Osteocyte (in vitro differentiated cells): ENCODE data around the gene TM9SF4. TPM values are rescaled to one million over a fixed set of nuclear protein-coding genes. Genes with fewer than 3 reads are reported as not detected.

Experiments
- DNase-seq: peaks from one replicate; pipeline ENCODE4 v3.0.0; 2021; ENCODE audit warnings: mixed read lengths; ENCODE audit not compliant: unreplicated experiment; ENCODE audit errors: extremely low spot score
- H3K27ac Mint-ChIP-seq: one replicate; pipeline ENCODE4 v1.8.0; 2021; ENCODE audit warnings: mild to moderate bottlenecking, mixed read lengths; ENCODE audit not compliant: unreplicated experiment
- H3K27me3 Mint-ChIP-seq: one replicate; pipeline ENCODE4 v1.8.0; 2021; ENCODE audit warnings: mixed read lengths; ENCODE audit not compliant: unreplicated experiment
- H3K36me3 Mint-ChIP-seq: one replicate; pipeline ENCODE4 v1.8.0; 2021; ENCODE audit warnings: mixed read lengths; ENCODE audit not compliant: unreplicated experiment
- H3K4me1 Mint-ChIP-seq: one replicate; pipeline ENCODE4 v1.8.0; 2021; ENCODE audit warnings: mixed read lengths; ENCODE audit not compliant: unreplicated experiment
- H3K4me3 Mint-ChIP-seq: one replicate; pipeline ENCODE4 v1.8.0; 2021; ENCODE audit warnings: mild to moderate bottlenecking, moderate library complexity, mixed read lengths; ENCODE audit not compliant: unreplicated experiment
- H3K9me3 Mint-ChIP-seq: one replicate; pipeline ENCODE4 v1.8.0; 2021; ENCODE audit warnings: mixed read lengths; ENCODE audit not compliant: unreplicated experiment
- CTCF ChIP-seq: fragments of 200-600 bp; sonication (generic); IDR thresholded peaks from 2 replicates; pipeline ENCODE4 v1.5.0; 2021; ENCODE audit warnings: antibody characterized with exemption, mild to moderate bottlenecking, moderate library complexity
- total RNA-seq: library from RNA; stranded (reverse); gene quantifications from 2 replicates; pipeline ENCODE4 v1.2.1, GENCODE V29; 2021

Gene TM9SF4
- total RNA-seq, 1 donor from 2014 or later = 64.4 TPM

GRCh38 chr20:32158943-32159660, 49.6 kb downstream of the TM9SF4 start:
- Mint-ChIP-seq H3K27me3 (no peaks in the 10 kb centered on the region), H3K4me3 (no peak overlapping the region), H3K9me3 (no peaks in the 10 kb centered on the region), H3K27ac (no peak overlapping the region), H3K4me1 (peaks cover 3% of the 10 kb centered on the region), H3K36me3 (peaks cover 41% of the 10 kb centered on the region)
- DNase-seq = no peak
- TF ChIP-seq CTCF = no peak

- H3K27ac Mint-ChIP-seq = no peak overlapping the region
- H3K4me3 Mint-ChIP-seq = no peak overlapping the region
- TF ChIP-seq CTCF = no peak
- peaks cover 3% of the 10 kb centered on the region for H3K4me1 Mint-ChIP-seq
- no peaks in the 10 kb centered on the region for H3K9me3 Mint-ChIP-seq
- no peaks in the 10 kb centered on the region for H3K27me3 Mint-ChIP-seq
- no peak for DNase-seq
- peaks cover 42% of the 10 kb centered on the region for H3K36me3 Mint-ChIP-seq
Measured at GRCh38 chr20:32159766-32160221, 50.3 kb downstream of the TM9SF4 start.

GRCh38 chr20:32160341-32160740, 50.8 kb downstream of the TM9SF4 start:
- TF ChIP-seq CTCF = no peak
- no peaks in the 10 kb centered on the region for H3K4me1 Mint-ChIP-seq
- no peak overlapping the region for H3K27ac Mint-ChIP-seq
- H3K9me3 Mint-ChIP-seq = no peaks in the 10 kb centered on the region
- H3K27me3 Mint-ChIP-seq = no peaks in the 10 kb centered on the region
- DNase-seq = no peak
- H3K36me3 Mint-ChIP-seq = peaks cover 44% of the 10 kb centered on the region
- no peak overlapping the region for H3K4me3 Mint-ChIP-seq

- Mint-ChIP-seq H3K4me1 (no peaks in the 10 kb centered on the region), H3K27ac (no peak overlapping the region), H3K27me3 (no peaks in the 10 kb centered on the region), H3K4me3 (no peak overlapping the region), H3K36me3 (peaks cover 55% of the 10 kb centered on the region), H3K9me3 (no peaks in the 10 kb centered on the region)
- TF ChIP-seq CTCF = no peak
- DNase-seq = no peak
Measured at GRCh38 chr20:32162351-32162750, 52.8 kb downstream of the TM9SF4 start.

GRCh38 chr20:32163951-32164350, 54.4 kb downstream of the TM9SF4 start:
- no peaks in the 10 kb centered on the region for H3K27me3 Mint-ChIP-seq
- TF ChIP-seq CTCF = no peak
- no peak for DNase-seq
- no peak overlapping the region for H3K27ac Mint-ChIP-seq
- H3K9me3 Mint-ChIP-seq = no peaks in the 10 kb centered on the region
- H3K4me1 Mint-ChIP-seq = peaks cover 5% of the 10 kb centered on the region
- H3K36me3 Mint-ChIP-seq = peaks cover 49% of the 10 kb centered on the region
- no peak overlapping the region for H3K4me3 Mint-ChIP-seq
